H9 (cell line): ENCODE results near the gene CCR1. TPM values are rescaled to one million over a fixed set of nuclear protein-coding genes. Genes with fewer than 3 reads are reported as not detected.

Source experiments
- DNase-seq: peaks from one replicate; pipeline ENCODE4 v3.0.0-alpha.2; 2017
- H2AFZ ChIP-seq: one replicate; pipeline ENCODE4 v1.6.1; 2013; ENCODE audit warnings: mild to moderate bottlenecking, low read length, control low read depth, moderate library complexity
- H2AK5ac ChIP-seq: 2 replicates; pipeline ENCODE4 v1.6.1; 2013; ENCODE audit warnings: low read length, control low read depth, mixed read lengths; ENCODE audit not compliant: insufficient read length
- H2BK120ac ChIP-seq: one replicate; pipeline ENCODE4 v1.6.1; 2013; ENCODE audit warnings: low read depth, mild to moderate bottlenecking, low read length, control low read depth, inconsistent platforms; ENCODE audit not compliant: poor library complexity, severe bottlenecking
- H2BK12ac ChIP-seq: 2 replicates; pipeline ENCODE4 v1.6.1; 2013; ENCODE audit warnings: low read length, control low read depth, mixed read lengths, low read depth; ENCODE audit not compliant: insufficient read length
- H2BK15ac ChIP-seq: 2 replicates; pipeline ENCODE4 v1.6.1; 2013; ENCODE audit warnings: low read depth, low read length, control low read depth
- H2BK20ac ChIP-seq: one replicate; pipeline ENCODE4 v1.6.1; 2013; ENCODE audit warnings: low read depth, mild to moderate bottlenecking, low read length, control low read depth, inconsistent platforms; ENCODE audit not compliant: poor library complexity, severe bottlenecking
- H2BK5ac ChIP-seq: 2 replicates; pipeline ENCODE4 v1.6.1; 2013; ENCODE audit warnings: low read length, control low read depth, mixed read lengths; ENCODE audit not compliant: insufficient read length
- H3K14ac ChIP-seq: 2 replicates; pipeline ENCODE4 v1.6.1; 2013; ENCODE audit warnings: low read length, control low read depth; ENCODE audit not compliant: insufficient read depth
- H3K18ac ChIP-seq: 2 replicates; pipeline ENCODE4 v1.6.1; 2013; ENCODE audit warnings: low read depth, mild to moderate bottlenecking, mixed read lengths, low read length, control low read depth; ENCODE audit not compliant: insufficient read length
- H3K23ac ChIP-seq: 2 replicates; pipeline ENCODE4 v1.6.1; 2013; ENCODE audit warnings: low read length, control low read depth, mixed read lengths, low read depth; ENCODE audit not compliant: insufficient read length
- H3K23me2 ChIP-seq: 2 replicates; pipeline ENCODE4 v1.6.1; 2013; ENCODE audit warnings: low read depth, mild to moderate bottlenecking, mixed read lengths, low read length, control low read depth; ENCODE audit not compliant: insufficient read length, poor library complexity, severe bottlenecking
- H3K27ac ChIP-seq: 2 replicates; pipeline ENCODE4 v1.5.1; 2013; ENCODE audit warnings: low read length, control low read depth, mixed read lengths, low read depth; ENCODE audit not compliant: insufficient read length
- H3K27me3 ChIP-seq: 2 replicates; pipeline ENCODE4 v1.6.1; 2013; ENCODE audit warnings: low read length, control low read depth, inconsistent platforms; ENCODE audit not compliant: insufficient read depth
- H3K4ac ChIP-seq: 2 replicates; pipeline ENCODE4 v1.6.1; 2013; ENCODE audit warnings: low read depth, mild to moderate bottlenecking, control low read depth, inconsistent platforms, low read length, moderate library complexity
- H3K4me1 ChIP-seq: 2 replicates; pipeline ENCODE4 v1.6.1; 2013; ENCODE audit warnings: low read length, control low read depth, inconsistent platforms; ENCODE audit not compliant: insufficient read depth
- H3K4me2 ChIP-seq: 2 replicates; pipeline ENCODE4 v1.6.1; 2013; ENCODE audit warnings: low read length, control low read depth, mixed read lengths; ENCODE audit not compliant: insufficient read length, insufficient read depth
- H3K56ac ChIP-seq: 2 replicates; pipeline ENCODE4 v1.6.1; 2013; ENCODE audit warnings: low read depth, mild to moderate bottlenecking, mixed read lengths, low read length, control low read depth; ENCODE audit not compliant: insufficient read length
- H3K79me1 ChIP-seq: 2 replicates; pipeline ENCODE4 v1.6.1; 2013; ENCODE audit warnings: low read depth, mild to moderate bottlenecking, moderate library complexity, low read length, control low read depth, inconsistent platforms; ENCODE audit not compliant: insufficient read depth, poor library complexity, severe bottlenecking
- H3K79me2 ChIP-seq: 2 replicates; pipeline ENCODE4 v1.6.1; 2013; ENCODE audit warnings: low read length, control low read depth, inconsistent platforms; ENCODE audit not compliant: insufficient read depth
- H3K9ac ChIP-seq: 2 replicates; pipeline ENCODE4 v1.6.1; 2013; ENCODE audit warnings: low read length, control low read depth, mixed read lengths; ENCODE audit not compliant: insufficient read length; ENCODE audit errors: extremely low read depth
- H3K9me3 ChIP-seq: one replicate; pipeline ENCODE4 v1.6.1; 2013; ENCODE audit warnings: low read depth, low read length, inconsistent platforms; ENCODE audit not compliant: control insufficient read depth
- H3T11ph ChIP-seq: one replicate; pipeline ENCODE4 v1.6.1; 2013; ENCODE audit warnings: mild to moderate bottlenecking, low read length, control low read depth, inconsistent platforms
- H4K20me1 ChIP-seq: one replicate; pipeline ENCODE4 v1.6.1; 2013; ENCODE audit not compliant: control insufficient read depth, insufficient read length, insufficient read depth
- H4K5ac ChIP-seq: 2 replicates; pipeline ENCODE4 v1.6.1; 2013; ENCODE audit warnings: low read depth, mild to moderate bottlenecking, mixed read lengths, low read length, control low read depth; ENCODE audit not compliant: insufficient read length
- H4K8ac ChIP-seq: replicated peaks from 2 replicates; pipeline ENCODE4 v1.6.1; 2013; ENCODE audit warnings: low read length, control low read depth, mixed read lengths, low read depth; ENCODE audit not compliant: insufficient read length
- H4K91ac ChIP-seq: 2 replicates; pipeline ENCODE4 v1.6.1; 2013; ENCODE audit warnings: low read depth, mild to moderate bottlenecking, moderate library complexity, mixed read lengths, low read length, control low read depth; ENCODE audit not compliant: insufficient read length
- H3K27ac Mint-ChIP-seq, 3 experiments: 2 replicates in 2 of 3; 3 replicates in 1 of 3; pipeline ENCODE4 v1.8.0; 2020 to 2021; ENCODE audit warnings: mixed read lengths in 3 of 3, mild to moderate bottlenecking in 1 of 3, moderate library complexity in 1 of 3
- H3K27me3 Mint-ChIP-seq: 2 replicates; pipeline ENCODE4 v1.8.0; 2021; ENCODE audit warnings: low read depth, mild to moderate bottlenecking, moderate library complexity, mixed read lengths
- H3K36me3 Mint-ChIP-seq, 3 experiments: 2 replicates in 2 of 3; 3 replicates in 1 of 3; pipeline ENCODE4 v1.8.0; 2020 to 2021; ENCODE audit warnings: low read depth in 3 of 3, mixed read lengths in 3 of 3; ENCODE audit not compliant: insufficient read depth in 1 of 3
- H3K4me1 Mint-ChIP-seq, 2 experiments: 2 replicates each; pipeline ENCODE4 v1.8.0; 2020; ENCODE audit warnings: mixed read lengths in 2 of 2
- H3K4me3 Mint-ChIP-seq, 2 experiments: 2 replicates in 1 of 2; 3 replicates in 1 of 2; pipeline ENCODE4 v1.8.0; 2020 to 2021; ENCODE audit warnings: mild to moderate bottlenecking in 2 of 2, mixed read lengths in 2 of 2, moderate library complexity in 1 of 2
- H3K9me3 Mint-ChIP-seq, 2 experiments: 2 replicates in 1 of 2; 3 replicates in 1 of 2; pipeline ENCODE4 v1.8.0; 2020; ENCODE audit warnings: mild to moderate bottlenecking in 2 of 2, mixed read lengths in 2 of 2, moderate library complexity in 1 of 2
- CTCF ChIP-seq: fragments of 200-600 bp; sonication (generic); conservative IDR thresholded peaks from 3 replicates; pipeline ENCODE4 v1.8.0; 2021; ENCODE audit warnings: antibody characterized with exemption, mild to moderate bottlenecking
- WGBS: extraction: QIAGEN DNeasy Blood & Tissue Kit; methylation state at CpG from one replicate; pipeline ENCODE4 v1.1.7; 2013; ENCODE audit warnings: missing lambda C conversion rate, low lambda C conversion rate, mixed read lengths; ENCODE audit not compliant: insufficient read length; ENCODE audit errors: extremely low coverage; 5-methylcytosine and 5-hydroxymethylcytosine counted together
- total RNA-seq: library from RNA; stranded (reverse); gene quantifications from 2 replicates; pipeline ENCODE4 v1.2.1, GENCODE V29; 2021

CCR1 gene
- total RNA-seq, 1 experiment from 2014 or later, result not detected

DNA sequence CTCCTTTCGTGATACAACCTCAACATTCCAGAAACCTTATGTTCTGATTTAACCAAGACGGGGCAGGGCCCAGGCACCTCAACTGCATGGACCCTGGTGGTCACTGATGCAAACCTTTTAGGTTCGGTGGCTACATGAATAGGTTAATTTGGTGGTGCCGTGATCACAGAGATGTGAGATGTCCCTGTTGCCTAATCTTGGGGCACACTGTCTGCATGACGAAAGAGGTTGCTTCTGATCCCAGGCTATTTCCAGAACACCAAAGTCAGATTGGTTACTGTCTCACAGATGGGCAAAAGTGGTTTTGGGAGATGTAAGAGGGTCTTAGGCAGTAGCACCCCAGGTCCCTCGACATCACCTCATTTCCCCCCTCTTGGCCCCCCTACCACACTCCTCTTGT lies 4.0 kb upstream of the CCR1 start:
- Histone ChIP-seq H3K4me1 (0 out of 2 replicates have a peak, but pooled peaks cover 2% of the 10 kb centered on the region), H4K8ac (no peak overlapping the region), H2AFZ (no peak overlapping the region), H3K56ac (no peak overlapping the region), H4K5ac (no peak overlapping the region), H4K20me1 (no peaks in the 10 kb centered on the region), H3K4ac (no peak overlapping the region), H3T11ph (no peak overlapping the region), H3K27me3 (no peaks in the 10 kb centered on the region), H2AK5ac (no peak overlapping the region), H2BK5ac (no peak overlapping the region), H3K18ac (no peak overlapping the region), H2BK20ac (no peak overlapping the region), H3K79me1 (no peaks in the 10 kb centered on the region), H4K91ac (no peak overlapping the region), H3K9me3 (no peaks in the 10 kb centered on the region), H3K23me2 (no peaks in the 10 kb centered on the region), H3K23ac (no peak overlapping the region), H2BK12ac (no peak overlapping the region), H2BK120ac (no peak overlapping the region), H3K14ac (no peak overlapping the region), H3K9ac (no peak overlapping the region), H3K4me2 (no peak overlapping the region), H2BK15ac (no peak overlapping the region), H3K27ac (no peak overlapping the region), H3K79me2 (no peaks in the 10 kb centered on the region)
- Mint-ChIP-seq H3K4me3 (no peak overlapping the region), H3K27ac (no peak overlapping the region), H3K9me3 (no peaks in the 10 kb centered on the region), H3K4me1 (peaks cover 0 to 11% of the 10 kb centered on the region in 2 experiments), H3K27me3 (no peaks in the 10 kb centered on the region), H3K36me3 (no peaks in the 10 kb centered on the region)
- no peak for TF ChIP-seq CTCF
- WGBS, result no CpG with 5 or more reads among the region's 6 CpGs
- DNase-seq, result no peak
